H7 (cell line): ENCODE data around the gene ADCY9. TPM values are rescaled to one million over a fixed set of nuclear protein-coding genes. Genes with fewer than 3 reads are reported as not detected.

ENCODE experiments used
- DNase-seq: peaks from one replicate; pipeline ENCODE4 v3.0.0; 2012
- H3K27me3 ChIP-seq: 2 replicates; pipeline ENCODE4 v1.6.0; 2011; ENCODE audit warnings: mild to moderate bottlenecking, low read length; ENCODE audit not compliant: control insufficient read depth, insufficient read depth
- H3K36me3 ChIP-seq: replicated peaks from 2 replicates; pipeline ENCODE4 v1.5.1; 2011; ENCODE audit warnings: low read length; ENCODE audit not compliant: control insufficient read depth, insufficient read depth
- H3K4me3 ChIP-seq: 2 replicates; pipeline ENCODE4 v1.5.1; 2011; ENCODE audit warnings: low read depth, mild to moderate bottlenecking, control low read depth, low read length, moderate library complexity; ENCODE audit not compliant: insufficient read depth
- total RNA-seq: library from RNA; depleted of rRNA; stranded (reverse); fragments of >200 nt; shearing (Covaris generic); gene quantifications from 2 replicates; pipeline ENCODE4 v1.2.3, GENCODE V29; 2014

Gene ADCY9
- total RNA-seq, 1 experiment from 2014 or later: 6.0 TPM

DNA sequence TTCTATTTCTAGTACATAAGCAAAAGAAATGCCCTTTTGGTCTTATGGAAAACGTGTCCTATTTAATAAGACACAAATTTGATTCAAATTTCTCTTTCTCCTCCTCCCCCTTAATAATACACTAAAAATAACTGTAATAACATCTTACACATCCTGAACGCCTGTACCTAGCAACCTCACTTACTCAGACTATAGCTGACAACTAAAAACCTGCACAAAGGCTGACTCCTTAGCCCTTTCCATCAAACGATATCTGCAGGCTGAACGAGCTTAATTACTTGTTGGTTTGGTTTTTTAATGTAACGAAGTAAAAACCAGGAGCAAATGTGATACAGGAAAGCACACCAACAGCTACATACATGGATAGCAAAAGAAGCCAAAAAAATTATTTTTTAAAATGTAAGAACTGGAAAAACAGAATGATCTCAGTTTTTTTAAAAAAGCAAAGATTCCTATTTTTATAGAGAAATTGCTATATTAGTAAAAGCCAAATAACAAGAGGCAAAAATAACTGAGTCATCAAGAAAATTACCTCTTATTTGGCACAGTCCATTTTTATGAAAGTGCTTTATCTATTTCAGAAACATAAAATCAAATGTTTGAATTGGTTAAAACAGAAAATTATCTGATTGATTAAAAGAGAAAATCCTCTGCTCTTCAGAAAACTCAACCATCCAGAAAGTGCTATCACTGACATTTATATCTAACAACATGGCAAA is 23.5 kb downstream of the ADCY9 start:
- no peak overlapping the region for H3K4me3 ChIP-seq
- no peaks in the 10 kb centered on the region for H3K36me3 ChIP-seq
- no peak for DNase-seq
- no peaks in the 10 kb centered on the region for H3K27me3 ChIP-seq

DNA sequence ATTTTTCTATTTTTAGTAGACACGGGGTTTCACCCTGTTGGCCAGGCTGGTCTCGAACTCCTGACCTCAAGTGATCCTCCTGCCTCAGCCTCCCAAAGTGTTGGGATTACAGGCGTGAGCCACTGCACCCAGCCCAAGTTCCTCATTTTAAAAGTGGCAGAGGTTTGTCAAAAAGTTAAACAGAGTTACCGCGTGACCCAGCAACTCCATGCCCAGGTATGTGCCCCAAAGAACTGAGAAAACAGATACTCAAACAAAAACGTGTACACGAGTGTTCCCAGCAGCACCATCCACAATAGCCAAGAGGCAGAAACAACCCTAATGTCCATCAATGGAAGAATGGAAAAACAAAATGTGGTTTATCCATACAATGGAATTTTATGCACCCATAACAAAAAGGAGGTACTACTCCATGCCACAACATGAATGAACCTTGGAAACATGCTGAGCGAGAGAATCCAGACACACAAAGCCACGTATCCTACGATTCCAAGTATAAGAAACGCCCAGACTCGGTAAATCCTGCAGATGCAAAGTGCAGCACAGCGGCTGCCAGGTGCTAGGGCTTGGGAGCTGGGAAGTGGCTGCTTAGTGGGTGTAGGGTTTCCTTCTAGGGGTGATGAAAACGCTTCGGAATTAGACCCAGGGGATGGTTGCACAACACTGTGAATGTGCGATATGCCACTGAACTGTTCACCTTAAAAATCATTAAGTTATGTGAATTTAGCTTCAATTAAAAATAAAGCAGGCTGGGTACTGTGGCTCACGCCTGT is 24.8 kb downstream of the ADCY9 start:
- no peak for DNase-seq
- H3K36me3 ChIP-seq: no peaks in the 10 kb centered on the region
- H3K27me3 ChIP-seq: no peaks in the 10 kb centered on the region
- H3K4me3 ChIP-seq: no peak overlapping the region

DNA sequence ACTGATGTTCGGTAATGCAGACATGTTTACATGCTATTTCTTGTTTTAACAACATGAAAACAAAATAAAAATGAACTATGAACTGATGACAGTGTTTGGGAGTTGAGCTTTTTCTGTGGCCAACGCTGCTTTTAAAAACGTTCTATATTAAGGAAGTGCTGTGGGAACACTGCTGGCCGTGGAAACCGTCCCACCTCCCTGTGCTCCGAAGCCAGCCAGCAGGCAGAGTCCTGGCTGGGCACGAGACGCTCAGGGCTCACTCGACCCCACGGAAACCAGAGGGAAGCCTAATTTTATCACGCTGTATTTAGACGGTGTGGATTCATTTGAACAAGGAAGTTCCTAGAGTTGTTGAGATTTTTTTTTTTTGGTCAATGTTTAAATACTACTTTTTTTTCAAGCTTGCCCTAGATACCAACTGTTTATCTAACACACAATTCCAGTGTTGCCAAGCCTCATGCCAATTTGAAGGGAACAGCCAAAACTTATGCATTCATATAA is 25.8 kb downstream of the ADCY9 start:
- Histone ChIP-seq H3K36me3 (no peaks in the 10 kb centered on the region), H3K4me3 (no peak overlapping the region), H3K27me3 (no peaks in the 10 kb centered on the region)
- no peak for DNase-seq

DNA sequence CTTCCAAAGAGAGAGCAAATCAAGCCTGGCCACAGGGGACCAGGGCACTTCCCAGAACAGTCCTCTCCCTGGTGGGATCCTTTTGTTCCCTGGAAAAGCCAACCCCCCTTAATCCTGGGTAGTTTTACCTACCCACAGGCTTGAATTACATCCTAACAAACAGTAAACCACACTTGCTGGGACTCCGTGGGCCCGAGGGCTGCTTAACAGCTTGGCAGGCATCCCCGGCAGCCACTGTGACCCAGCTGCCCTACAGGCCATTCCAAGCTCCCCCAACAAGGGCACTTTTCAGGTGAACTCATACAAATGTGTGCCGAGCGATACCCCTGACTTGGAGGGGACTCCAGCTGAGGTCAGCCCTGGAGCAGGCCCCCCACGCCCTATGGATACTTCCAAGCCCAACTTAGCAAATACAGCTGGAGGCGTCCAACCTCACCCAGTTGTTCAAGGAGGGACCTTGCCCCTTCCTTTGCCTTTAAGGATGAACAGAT is 26.4 kb downstream of the ADCY9 start:
- DNase-seq: peak; percentile 60
- Histone ChIP-seq H3K36me3 (no peaks in the 10 kb centered on the region), H3K27me3 (no peaks in the 10 kb centered on the region), H3K4me3 (no peak overlapping the region)

DNA sequence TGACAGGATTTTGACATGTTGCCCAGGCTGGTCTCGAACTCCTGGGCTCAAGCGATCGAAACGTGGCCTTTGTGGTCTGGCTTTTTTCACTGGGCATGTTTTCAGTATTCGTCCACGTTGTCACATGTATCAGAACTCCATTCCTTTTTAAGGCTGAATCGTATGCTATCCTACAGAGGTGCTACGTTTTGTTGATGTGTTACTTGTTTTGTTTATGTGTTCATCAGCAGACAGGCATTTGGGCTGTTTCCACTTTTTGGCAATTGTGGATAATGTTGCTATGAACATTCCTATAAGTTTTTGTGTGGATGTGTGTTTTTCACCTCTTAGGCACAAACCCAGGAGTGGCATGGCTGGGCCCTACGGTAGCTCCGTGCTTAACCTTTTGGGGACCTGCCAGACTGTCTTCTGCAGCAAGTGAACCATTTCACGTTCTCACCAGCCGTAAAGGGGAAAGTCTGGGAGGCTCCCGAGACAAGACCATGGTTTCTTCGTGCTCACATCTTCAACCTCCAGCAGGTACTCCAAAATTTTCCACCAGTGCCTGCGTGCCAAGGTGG is 26.9 kb downstream of the ADCY9 start:
- Histone ChIP-seq H3K4me3 (no peak overlapping the region), H3K27me3 (no peaks in the 10 kb centered on the region), H3K36me3 (no peaks in the 10 kb centered on the region)
- DNase-seq: no peak

DNA sequence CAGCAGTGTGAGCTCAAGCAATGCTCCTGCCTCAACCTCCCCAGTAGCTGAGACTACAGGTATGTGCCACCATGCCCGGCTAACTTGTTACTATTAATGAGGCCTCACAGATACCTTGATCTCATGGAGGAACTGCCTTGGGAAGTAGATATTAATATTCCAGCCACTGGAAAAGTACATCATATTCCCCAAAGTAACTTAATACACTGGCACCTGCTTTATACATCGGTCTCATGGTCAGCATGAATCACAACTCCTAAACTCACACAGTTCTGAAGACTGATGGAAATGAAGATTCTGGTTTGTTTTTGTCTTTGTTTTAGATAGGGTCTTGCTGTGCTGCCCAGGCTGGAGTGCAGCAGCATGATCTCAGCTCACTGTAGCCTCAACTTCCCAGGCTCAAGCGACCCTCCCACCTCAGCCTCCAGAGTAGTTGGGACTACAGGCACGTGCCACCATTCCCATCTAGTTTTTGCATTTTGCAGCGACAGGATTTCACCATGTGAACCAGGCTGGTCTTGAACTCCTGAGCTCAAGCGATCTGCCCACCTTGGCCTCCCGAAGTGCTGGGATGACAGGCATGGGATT is 28.2 kb downstream of the ADCY9 start:
- DNase-seq: no peak
- Histone ChIP-seq H3K27me3 (no peaks in the 10 kb centered on the region), H3K4me3 (no peak overlapping the region), H3K36me3 (no peaks in the 10 kb centered on the region)

DNA sequence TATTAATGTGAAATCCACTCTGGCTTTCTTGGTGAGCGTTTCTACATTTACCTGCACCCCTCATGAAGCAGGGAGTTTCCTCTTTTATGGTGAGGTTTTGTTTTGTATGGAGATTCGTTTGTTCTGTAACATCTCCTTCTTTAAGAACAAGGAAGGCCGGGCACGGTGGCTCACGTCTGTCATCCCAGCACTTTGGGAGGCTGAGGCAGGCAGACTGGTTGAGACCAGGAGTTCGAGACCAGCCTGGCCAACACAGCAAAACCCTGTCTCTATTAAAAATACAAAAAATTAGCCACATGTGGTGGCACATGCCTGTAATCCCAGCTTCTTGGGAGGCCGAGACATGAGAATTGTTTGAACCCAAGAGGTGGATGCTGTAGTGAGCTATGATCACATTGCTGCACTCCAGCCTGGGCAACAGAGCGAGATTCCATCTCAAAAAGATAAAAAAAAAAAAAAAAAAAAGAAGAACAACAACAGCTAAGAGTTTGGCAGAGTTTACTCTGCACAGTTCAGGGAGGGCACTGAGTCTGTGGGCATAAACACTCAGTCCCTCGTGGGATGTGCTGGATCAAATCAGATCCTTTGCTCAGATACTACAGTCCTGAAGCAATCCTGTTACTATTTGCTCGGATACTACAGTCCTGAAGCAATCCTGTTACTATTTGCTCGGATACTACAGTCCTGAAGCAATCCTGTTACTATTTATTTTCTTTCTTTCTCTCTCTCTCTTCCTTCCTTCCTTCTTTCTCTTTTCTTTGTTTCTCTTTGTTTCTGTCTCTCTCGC is 28.9 kb downstream of the ADCY9 start:
- Histone ChIP-seq H3K27me3 (no peaks in the 10 kb centered on the region), H3K36me3 (no peaks in the 10 kb centered on the region), H3K4me3 (no peak overlapping the region)
- no peak for DNase-seq

DNA sequence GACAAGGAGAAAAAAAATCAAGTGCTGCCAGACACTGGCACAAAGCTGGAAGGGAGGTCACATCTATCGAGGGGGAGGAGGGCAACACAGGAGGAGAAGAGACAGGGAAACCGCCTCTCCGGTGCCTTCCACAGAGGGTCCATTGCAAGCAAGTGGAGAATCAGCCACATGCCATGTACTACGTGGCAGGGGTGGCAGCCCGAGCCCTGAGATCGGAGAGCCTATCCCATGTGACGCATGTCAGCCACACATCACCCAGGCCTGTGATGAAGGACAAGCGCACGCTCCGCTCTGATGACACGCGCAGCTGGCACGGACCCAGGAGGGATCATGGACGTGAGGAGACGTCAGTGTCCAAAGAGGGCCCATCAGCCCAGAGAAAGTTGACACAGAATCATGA is 30.1 kb downstream of the ADCY9 start:
- H3K4me3 ChIP-seq: no peak overlapping the region
- no peaks in the 10 kb centered on the region for H3K27me3 ChIP-seq
- no peak for DNase-seq
- H3K36me3 ChIP-seq: no peaks in the 10 kb centered on the region

DNA sequence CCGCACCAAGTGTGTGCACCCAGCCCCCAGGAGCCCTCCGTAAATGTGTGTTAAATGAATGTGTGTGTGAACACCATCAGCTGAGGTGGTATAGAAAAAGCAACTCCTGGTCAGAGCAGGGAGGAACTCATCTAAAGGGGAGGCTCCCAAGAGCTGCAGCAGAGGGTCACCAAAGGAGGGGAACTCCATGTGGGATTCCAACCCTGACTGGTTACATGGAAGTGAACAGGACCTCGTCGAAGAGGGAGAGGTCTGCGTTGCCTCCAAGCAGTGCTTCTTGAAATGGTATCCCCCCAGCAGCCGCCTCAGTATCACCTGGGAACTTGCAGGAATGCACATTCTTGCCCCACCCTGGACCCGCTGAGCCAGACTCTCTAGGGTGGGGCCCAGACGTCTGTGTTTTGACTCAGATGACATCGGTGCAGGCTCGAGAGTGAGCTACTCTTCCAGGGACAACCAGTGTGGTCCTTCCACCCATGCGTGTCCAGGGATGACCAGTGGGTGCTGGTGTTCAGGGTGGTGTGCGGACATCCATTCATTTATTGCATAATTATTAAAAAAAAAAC is 30.8 kb downstream of the ADCY9 start:
- DNase-seq: no peak

DNA sequence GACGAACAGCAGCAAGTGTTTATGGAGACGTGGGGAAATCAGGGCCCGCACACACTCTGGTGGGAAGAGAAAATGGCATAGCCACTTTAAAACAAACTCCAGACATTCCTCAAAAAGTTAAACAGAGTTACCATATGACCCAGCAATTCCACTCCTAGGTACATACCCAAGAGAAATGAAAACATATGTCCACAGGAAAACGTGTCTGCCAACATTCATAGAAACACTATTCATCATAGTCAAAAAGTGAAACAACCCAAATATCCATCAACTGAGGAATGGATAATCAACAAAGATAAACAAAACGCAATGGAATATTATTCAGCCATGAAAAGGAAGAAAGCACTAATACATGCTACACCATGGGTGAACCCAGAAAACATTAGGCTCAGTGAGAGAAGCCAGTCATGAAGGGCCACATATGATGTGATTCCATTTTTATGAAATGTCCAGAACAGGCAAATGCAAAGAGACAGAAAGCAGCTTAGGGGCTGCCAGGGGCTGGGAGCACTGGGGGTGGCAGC is 32.8 kb downstream of the ADCY9 start:
- Histone ChIP-seq H3K4me3 (no peak overlapping the region), H3K36me3 (no peaks in the 10 kb centered on the region), H3K27me3 (no peaks in the 10 kb centered on the region)
- no peak for DNase-seq

More for the DNA sequence above, 30.8 kb downstream of the ADCY9 start:
- H3K36me3 ChIP-seq: no peaks in the 10 kb centered on the region
- no peak overlapping the region for H3K4me3 ChIP-seq
- no peaks in the 10 kb centered on the region for H3K27me3 ChIP-seq

DNA sequence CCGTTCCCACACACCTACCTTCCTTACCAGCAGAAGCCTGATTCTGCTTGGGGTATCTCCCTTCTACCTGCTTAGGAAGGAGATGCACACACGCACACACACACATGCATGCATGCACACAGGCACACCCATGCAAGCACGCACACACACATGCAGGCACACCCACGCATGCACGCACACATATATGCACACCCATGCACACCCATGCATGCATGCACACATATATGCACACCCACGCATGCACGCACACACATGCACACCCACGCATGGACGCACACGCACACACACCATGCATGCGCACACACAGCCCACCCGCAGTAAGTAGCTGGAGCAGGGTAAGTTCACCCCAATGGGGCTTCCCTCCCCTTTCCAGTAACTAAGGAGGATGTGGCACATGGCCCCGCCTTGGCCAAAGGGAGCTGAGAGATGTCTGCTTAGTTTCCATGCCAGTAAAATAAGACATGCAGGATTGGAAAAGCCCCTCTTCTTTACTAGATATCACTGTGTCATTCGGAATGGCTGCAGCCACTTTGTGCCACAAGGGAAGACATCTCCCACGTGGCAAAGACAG is 33.7 kb downstream of the ADCY9 start:
- H3K4me3 ChIP-seq: no peak overlapping the region
- no peaks in the 10 kb centered on the region for H3K27me3 ChIP-seq
- no peak for DNase-seq
- no peaks in the 10 kb centered on the region for H3K36me3 ChIP-seq

DNA sequence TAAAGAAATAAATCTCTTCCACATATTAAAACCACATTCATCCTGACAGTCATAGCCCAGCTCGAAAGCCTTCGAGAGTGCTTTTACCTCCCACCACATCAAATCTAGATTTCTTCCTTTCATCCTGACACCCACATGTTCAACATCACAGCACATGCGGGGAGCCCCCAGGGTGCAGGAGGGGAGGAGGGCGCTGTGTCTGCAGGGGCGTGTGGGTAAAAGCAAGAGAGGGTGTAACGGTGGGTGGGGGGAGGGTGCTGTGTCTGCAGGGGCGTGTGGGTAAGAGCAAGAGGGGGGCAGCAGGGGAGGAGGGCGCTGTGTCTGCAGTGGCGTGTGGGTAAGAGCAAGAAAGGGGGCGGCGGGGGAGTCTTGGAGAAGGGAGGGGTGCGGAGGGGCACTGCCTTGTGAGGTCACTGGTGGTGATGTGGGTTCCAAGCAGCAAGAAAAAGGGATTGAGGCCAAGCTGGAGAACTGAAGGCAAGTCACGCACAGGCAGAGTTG is 34.7 kb downstream of the ADCY9 start:
- no peak for DNase-seq
- Histone ChIP-seq H3K27me3 (no peaks in the 10 kb centered on the region), H3K4me3 (no peak overlapping the region), H3K36me3 (no peaks in the 10 kb centered on the region)

DNA sequence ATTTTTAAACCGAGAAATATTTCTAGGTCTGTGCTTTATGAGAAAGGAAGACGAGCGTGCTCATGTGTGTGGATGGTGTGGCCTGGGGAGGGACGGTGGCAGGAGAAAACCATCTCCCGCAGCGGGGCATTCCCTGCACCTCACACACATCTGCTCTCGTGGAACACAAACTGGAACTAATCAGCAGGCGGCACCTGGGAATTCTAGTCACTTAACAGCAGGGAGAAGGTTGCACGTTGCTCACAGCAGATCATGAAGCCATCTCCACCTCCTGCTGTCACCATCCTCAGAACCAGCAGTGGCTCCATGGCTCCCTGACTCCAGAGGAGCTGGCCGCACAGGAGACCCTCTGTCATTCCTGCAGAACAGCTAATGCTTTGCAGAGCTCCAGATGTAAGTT is 35.2 kb downstream of the ADCY9 start:
- Histone ChIP-seq H3K4me3 (no peak overlapping the region), H3K36me3 (no peaks in the 10 kb centered on the region)
- DNase-seq: no peak

More for the DNA sequence above, 35.2 kb downstream of the ADCY9 start:
- H3K27me3 ChIP-seq: no peaks in the 10 kb centered on the region
